ENCODE data around the gene CTDSPL.

CTDSPL gene

GRCh38 chr3:37918627-37919026, 56.9 kb downstream of the CTDSPL start:
- Histone ChIP-seq H4K91ac (ENCODE audit: low read depth, low read length, poor library complexity) (no peak overlapping the region), H3K4me2 (ENCODE audit: insufficient read depth, low read length, poor library complexity, severe bottlenecking) (no peak overlapping the region), H2BK120ac (ENCODE audit: low read depth, low read length) (no peak overlapping the region), H3K9me3 (replicated peaks in 1 of 2; ENCODE audit: control insufficient read depth in 2 of 2, insufficient read depth in 1 of 2, low read depth in 1 of 2, low read length in 2 of 2) (no peaks in the 10 kb centered on the region), H3K4me3 (ENCODE audit: low read length in 2 of 2) (no peak overlapping the region), H3K23ac (ENCODE audit: low read depth, low read length, poor library complexity) (no peak overlapping the region), H3K27me3 (ENCODE audit: control insufficient read depth in 3 of 3, insufficient read depth in 3 of 3, low read depth in 1 of 3, low read length in 3 of 3) (no peaks in the 10 kb centered on the region), H2BK15ac (ENCODE audit: low read length) (no peak overlapping the region), H3K18ac (ENCODE audit: low read length) (no peak overlapping the region), H3K14ac (ENCODE audit: low read length) (no peak overlapping the region), H3K4me1 (ENCODE audit: control insufficient read depth in 2 of 2, insufficient read depth in 1 of 2, low read depth in 1 of 2, low read length in 2 of 2) (peaks cover 0 to 11% of the 10 kb centered on the region in 2 donors), H2AFZ (ENCODE audit: low read length) (no peak overlapping the region), H3K27ac (replicated peaks; ENCODE audit: low read length) (no peak overlapping the region), H3K36me3 (replicated peaks in 1 of 2; ENCODE audit: control insufficient read depth in 2 of 2, insufficient read depth in 2 of 2, low read length in 2 of 2) (peaks cover 0 to 2% of the 10 kb centered on the region in 2 donors), H2BK5ac (ENCODE audit: low read length) (no peak overlapping the region), H3K4ac (ENCODE audit: low read length) (no peak overlapping the region), H2BK12ac (ENCODE audit: low read length) (no peak overlapping the region), H4K8ac (ENCODE audit: low read depth, low read length) (no peak overlapping the region), H2AK5ac (ENCODE audit: low read depth, low read length) (no peak overlapping the region), H3K79me1 (ENCODE audit: low read depth, low read length) (no peaks in the 10 kb centered on the region), H3K9ac (ENCODE audit: low read depth, low read length, poor library complexity) (no peak overlapping the region)
- DNase-seq (ENCODE audit: low spot score) = no peak
- no CpG with 5 or more reads among the region's 1 CpG for WGBS, 2 donors (ENCODE audit: extremely low coverage in 2 of 2, insufficient read length in 2 of 2, insufficient replicate concordance in 1 of 2)

GRCh38 chr3:37920156-37920699, 58.5 kb downstream of the CTDSPL start:
- H2BK12ac ChIP-seq (ENCODE audit: low read length) = no peak overlapping the region
- WGBS, 2 donors (ENCODE audit: extremely low coverage in 2 of 2, insufficient read length in 2 of 2, insufficient replicate concordance in 1 of 2) = no CpG with 5 or more reads among the region's 4 CpGs
- H3K4me3 ChIP-seq (ENCODE audit: low read length in 2 of 2) = no peak overlapping the region
- no peaks in the 10 kb centered on the region for H3K9me3 ChIP-seq (replicated peaks in 1 of 2; ENCODE audit: control insufficient read depth in 2 of 2, insufficient read depth in 1 of 2, low read depth in 1 of 2, low read length in 2 of 2)
- H3K4me2 ChIP-seq (ENCODE audit: insufficient read depth, low read length, poor library complexity, severe bottlenecking) = no peak overlapping the region
- H4K91ac ChIP-seq (ENCODE audit: low read depth, low read length, poor library complexity) = no peak overlapping the region
- DNase-seq (ENCODE audit: low spot score) = no peak
- H3K14ac ChIP-seq (ENCODE audit: low read length) = no peak overlapping the region
- H3K27ac ChIP-seq (replicated peaks; ENCODE audit: low read length) = no peak overlapping the region
- H3K4ac ChIP-seq (ENCODE audit: low read length) = no peak overlapping the region
- no peak overlapping the region for H3K18ac ChIP-seq (ENCODE audit: low read length)
- peaks cover 0 to 2% of the 10 kb centered on the region in 2 donors for H3K36me3 ChIP-seq (replicated peaks in 1 of 2; ENCODE audit: control insufficient read depth in 2 of 2, insufficient read depth in 2 of 2, low read length in 2 of 2)
- H4K8ac ChIP-seq (ENCODE audit: low read depth, low read length) = no peak overlapping the region
- no peaks in the 10 kb centered on the region for H3K79me1 ChIP-seq (ENCODE audit: low read depth, low read length)
- no peak overlapping the region for H2BK5ac ChIP-seq (ENCODE audit: low read length)
- peaks cover 2 to 18% of the 10 kb centered on the region in 2 donors for H3K4me1 ChIP-seq (ENCODE audit: control insufficient read depth in 2 of 2, insufficient read depth in 1 of 2, low read depth in 1 of 2, low read length in 2 of 2)
- no peak overlapping the region for H2AK5ac ChIP-seq (ENCODE audit: low read depth, low read length)
- H3K9ac ChIP-seq (ENCODE audit: low read depth, low read length, poor library complexity) = no peak overlapping the region
- H3K23ac ChIP-seq (ENCODE audit: low read depth, low read length, poor library complexity) = no peak overlapping the region
- no peaks in the 10 kb centered on the region for H3K27me3 ChIP-seq (ENCODE audit: control insufficient read depth in 3 of 3, insufficient read depth in 3 of 3, low read depth in 1 of 3, low read length in 3 of 3)
- no peak overlapping the region for H2AFZ ChIP-seq (ENCODE audit: low read length)
- no peak overlapping the region for H2BK15ac ChIP-seq (ENCODE audit: low read length)
- H2BK120ac ChIP-seq (ENCODE audit: low read depth, low read length) = no peak overlapping the region

GRCh38 chr3:37921025-37921424, 59.3 kb downstream of the CTDSPL start:
- WGBS, 2 donors (ENCODE audit: extremely low coverage in 2 of 2, insufficient read length in 2 of 2, insufficient replicate concordance in 1 of 2) = no CpG with 5 or more reads among the region's 5 CpGs
- H3K4me1 ChIP-seq (ENCODE audit: control insufficient read depth in 2 of 2, insufficient read depth in 1 of 2, low read depth in 1 of 2, low read length in 2 of 2) = peaks cover 2 to 23% of the 10 kb centered on the region in 2 donors

DNA sequence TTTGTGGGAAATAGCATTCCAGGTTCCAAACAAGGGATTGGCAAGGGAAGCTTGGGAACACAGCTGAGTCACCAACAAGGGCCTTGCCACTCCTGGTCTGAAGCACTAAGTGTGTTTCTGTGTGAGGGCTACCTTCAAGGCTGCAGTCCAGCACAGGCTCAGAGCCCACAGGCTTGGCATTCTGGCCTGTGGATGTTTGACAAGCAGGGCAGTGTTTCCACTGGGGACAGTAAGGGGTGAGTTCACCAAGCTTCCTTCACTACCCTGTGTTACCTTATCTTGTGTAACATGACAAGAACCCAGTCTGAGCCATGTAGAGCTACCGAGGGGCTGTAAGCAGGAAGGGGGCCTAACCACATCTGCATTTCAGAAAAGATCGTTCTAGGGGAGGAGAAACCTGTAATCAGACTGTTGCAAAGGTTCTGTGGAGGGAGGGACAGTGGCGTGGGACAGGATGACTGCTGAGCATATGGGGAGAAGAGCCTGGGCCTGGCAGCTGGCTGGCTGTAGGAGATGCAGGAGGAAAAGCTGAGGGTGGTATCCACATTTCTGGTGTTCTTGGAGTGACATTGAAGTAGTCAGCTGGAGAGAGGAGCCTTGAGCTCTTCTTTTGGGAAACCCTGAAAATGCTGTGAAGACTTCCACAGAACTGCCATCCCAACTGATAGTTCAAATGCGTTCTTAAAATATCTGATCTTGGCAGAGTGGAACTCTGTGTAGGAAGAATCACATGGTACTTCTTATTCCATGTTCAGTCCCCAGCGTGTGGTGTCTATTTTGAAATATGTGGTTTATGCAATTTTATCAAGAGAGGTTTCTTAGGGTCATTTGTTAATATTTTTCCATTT, 61.3 kb downstream of the CTDSPL start:
- Histone ChIP-seq H3K36me3 (replicated peaks in 1 of 2; ENCODE audit: control insufficient read depth in 2 of 2, insufficient read depth in 2 of 2, low read length in 2 of 2) (peaks cover 0 to 2% of the 10 kb centered on the region in 2 donors), H3K23ac (ENCODE audit: low read depth, low read length, poor library complexity) (no peak overlapping the region), H3K9ac (ENCODE audit: low read depth, low read length, poor library complexity) (no peak overlapping the region), H4K8ac (ENCODE audit: low read depth, low read length) (no peak overlapping the region), H4K91ac (ENCODE audit: low read depth, low read length, poor library complexity) (no peak overlapping the region), H3K4me1 (ENCODE audit: control insufficient read depth in 2 of 2, insufficient read depth in 1 of 2, low read depth in 1 of 2, low read length in 2 of 2) (peaks cover 2 to 21% of the 10 kb centered on the region in 2 donors), H3K18ac (ENCODE audit: low read length) (no peak overlapping the region), H3K4ac (ENCODE audit: low read length) (no peak overlapping the region), H2BK120ac (ENCODE audit: low read depth, low read length) (no peak overlapping the region), H3K4me3 (ENCODE audit: low read length in 2 of 2) (no peak overlapping the region), H2AK5ac (ENCODE audit: low read depth, low read length) (no peak overlapping the region), H2AFZ (ENCODE audit: low read length) (no peak overlapping the region), H2BK15ac (ENCODE audit: low read length) (no peak overlapping the region), H3K79me1 (ENCODE audit: low read depth, low read length) (no peaks in the 10 kb centered on the region), H2BK12ac (ENCODE audit: low read length) (no peak overlapping the region), H3K27ac (replicated peaks; ENCODE audit: low read length) (no peak overlapping the region), H3K9me3 (replicated peaks in 1 of 2; ENCODE audit: control insufficient read depth in 2 of 2, insufficient read depth in 1 of 2, low read depth in 1 of 2, low read length in 2 of 2) (peaks cover 0 to under 1% of the 10 kb centered on the region in 2 donors), H2BK5ac (ENCODE audit: low read length) (no peak overlapping the region), H3K27me3 (ENCODE audit: control insufficient read depth in 3 of 3, insufficient read depth in 3 of 3, low read depth in 1 of 3, low read length in 3 of 3) (peaks cover 0 to 2% (median 0%) of the 10 kb centered on the region in 3 experiments), H3K4me2 (ENCODE audit: insufficient read depth, low read length, poor library complexity, severe bottlenecking) (no peak overlapping the region), H3K14ac (ENCODE audit: low read length) (no peak overlapping the region)
- no peak for DNase-seq (ENCODE audit: low spot score)
- no CpG with 5 or more reads among the region's 5 CpGs for WGBS, 2 donors (ENCODE audit: extremely low coverage in 2 of 2, insufficient read length in 2 of 2, insufficient replicate concordance in 1 of 2)

More at GRCh38 chr3:37921025-37921424, 59.3 kb downstream of the CTDSPL start:
- no peak overlapping the region for H3K9ac ChIP-seq (ENCODE audit: low read depth, low read length, poor library complexity)
- H4K8ac ChIP-seq (ENCODE audit: low read depth, low read length) = no peak overlapping the region
- no peak overlapping the region for H2BK5ac ChIP-seq (ENCODE audit: low read length)
- H3K36me3 ChIP-seq (replicated peaks in 1 of 2; ENCODE audit: control insufficient read depth in 2 of 2, insufficient read depth in 2 of 2, low read length in 2 of 2) = peaks cover 0 to 2% of the 10 kb centered on the region in 2 donors
- DNase-seq (ENCODE audit: low spot score) = no peak
- H2AFZ ChIP-seq (ENCODE audit: low read length) = no peak overlapping the region
- no peak overlapping the region for H2BK12ac ChIP-seq (ENCODE audit: low read length)
- H3K9me3 ChIP-seq (replicated peaks in 1 of 2; ENCODE audit: control insufficient read depth in 2 of 2, insufficient read depth in 1 of 2, low read depth in 1 of 2, low read length in 2 of 2) = no peaks in the 10 kb centered on the region
- H3K14ac ChIP-seq (ENCODE audit: low read length) = no peak overlapping the region
- no peaks in the 10 kb centered on the region for H3K27me3 ChIP-seq (ENCODE audit: control insufficient read depth in 3 of 3, insufficient read depth in 3 of 3, low read depth in 1 of 3, low read length in 3 of 3)
- no peak overlapping the region for H4K91ac ChIP-seq (ENCODE audit: low read depth, low read length, poor library complexity)
- H3K23ac ChIP-seq (ENCODE audit: low read depth, low read length, poor library complexity) = no peak overlapping the region
- no peaks in the 10 kb centered on the region for H3K79me1 ChIP-seq (ENCODE audit: low read depth, low read length)
- H2AK5ac ChIP-seq (ENCODE audit: low read depth, low read length) = no peak overlapping the region
- H3K18ac ChIP-seq (ENCODE audit: low read length) = no peak overlapping the region
- no peak overlapping the region for H3K4me3 ChIP-seq (ENCODE audit: low read length in 2 of 2)
- no peak overlapping the region for H3K4me2 ChIP-seq (ENCODE audit: insufficient read depth, low read length, poor library complexity, severe bottlenecking)
- H3K4ac ChIP-seq (ENCODE audit: low read length) = no peak overlapping the region
- H3K27ac ChIP-seq (replicated peaks; ENCODE audit: low read length) = no peak overlapping the region
- H2BK120ac ChIP-seq (ENCODE audit: low read depth, low read length) = no peak overlapping the region
- no peak overlapping the region for H2BK15ac ChIP-seq (ENCODE audit: low read length)

Measured in neuronal stem cell (in vitro differentiated cells).